ENCODE data around the gene ADARB2. TPM values are rescaled to one million over a fixed set of nuclear protein-coding genes. Genes with fewer than 3 reads are reported as not detected.
A peak's percentile ranks its signal among the peaks of the same experiment; 100 is the strongest.

Gene ADARB2
- total and polyA plus RNA-seq, 4 donors = 0.22 to 1.3 (median 0.55) TPM

GRCh38 chr10:1406132-1406966 is 331.0 kb downstream of the ADARB2 start:
- DNase-seq = peak in 1 of 3 donors; percentile 6

DNA sequence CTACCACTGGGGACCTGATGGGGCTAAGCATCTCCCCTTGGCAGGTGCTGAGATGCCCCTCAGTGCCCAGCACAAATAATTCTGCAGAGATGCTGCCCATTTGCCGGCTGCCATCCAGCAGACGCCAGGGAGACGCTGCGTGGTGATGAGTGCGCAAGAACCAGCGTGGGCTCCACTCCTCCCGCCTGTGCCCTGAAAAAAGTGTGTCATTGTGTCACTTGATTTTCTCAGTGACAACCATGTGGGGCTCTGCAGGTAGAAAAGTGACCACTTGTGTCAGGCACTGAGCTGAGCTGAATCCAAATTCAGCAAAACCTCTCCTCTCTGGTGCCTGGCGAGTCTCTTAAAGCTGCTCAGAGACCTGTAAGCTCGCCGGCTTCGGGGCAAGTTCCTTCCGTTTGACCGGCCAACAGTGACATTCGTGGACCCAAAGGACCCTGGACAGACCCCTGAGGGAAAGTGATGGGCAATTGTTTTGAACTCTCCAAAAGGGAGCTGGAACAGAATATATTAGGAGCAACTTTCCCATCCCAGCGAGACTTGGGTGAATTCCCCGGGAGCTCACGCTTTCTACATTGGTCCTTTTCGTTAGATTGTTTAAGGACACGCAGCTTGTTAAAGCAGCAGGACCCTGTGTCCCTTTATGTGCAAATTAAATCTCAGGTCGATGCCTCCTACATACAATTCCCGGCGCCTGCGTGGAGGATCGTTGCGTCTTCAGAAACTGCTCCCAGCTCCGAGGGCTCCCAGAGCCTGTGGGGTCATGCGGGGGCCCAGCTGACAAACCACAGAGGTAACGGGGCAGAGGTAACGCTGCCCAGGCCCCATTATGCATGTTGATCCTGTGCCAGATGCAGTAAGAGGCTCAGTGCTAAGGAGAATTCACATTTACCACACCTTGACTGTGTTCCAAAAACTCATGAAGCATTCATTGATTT is 332.7 kb downstream of the ADARB2 start:
- no peak for ATAC-seq (ENCODE audit: insufficient read depth, low FRiP score)
- Histone ChIP-seq H3K27ac (ENCODE audit: low read depth in 1 of 2, low read length in 1 of 2) (no peak overlapping the region), H3K9me3 (ENCODE audit: control insufficient read depth in 4 of 4, insufficient read depth in 3 of 4, low read length in 3 of 4) (no peaks in the 10 kb centered on the region), H3K9ac (ENCODE audit: insufficient read depth in 1 of 2, low read length in 2 of 2) (no peak overlapping the region), H3K4me1 (ENCODE audit: control insufficient read depth in 5 of 5, insufficient read depth in 5 of 5, low read length in 5 of 5) (peaks cover 0 to 5% (median 0%) of the 10 kb centered on the region in 5 donors), H3K36me3 (ENCODE audit: control insufficient read depth in 4 of 4, insufficient read depth in 4 of 4, low read length in 4 of 4) (no peaks in the 10 kb centered on the region), H3K4me3 (no peak overlapping the region), H3K27me3 (ENCODE audit: control insufficient read depth in 3 of 3, insufficient read depth in 3 of 3, low read length in 2 of 3) (no peaks in the 10 kb centered on the region)
- TF ChIP-seq, protein P1, sequence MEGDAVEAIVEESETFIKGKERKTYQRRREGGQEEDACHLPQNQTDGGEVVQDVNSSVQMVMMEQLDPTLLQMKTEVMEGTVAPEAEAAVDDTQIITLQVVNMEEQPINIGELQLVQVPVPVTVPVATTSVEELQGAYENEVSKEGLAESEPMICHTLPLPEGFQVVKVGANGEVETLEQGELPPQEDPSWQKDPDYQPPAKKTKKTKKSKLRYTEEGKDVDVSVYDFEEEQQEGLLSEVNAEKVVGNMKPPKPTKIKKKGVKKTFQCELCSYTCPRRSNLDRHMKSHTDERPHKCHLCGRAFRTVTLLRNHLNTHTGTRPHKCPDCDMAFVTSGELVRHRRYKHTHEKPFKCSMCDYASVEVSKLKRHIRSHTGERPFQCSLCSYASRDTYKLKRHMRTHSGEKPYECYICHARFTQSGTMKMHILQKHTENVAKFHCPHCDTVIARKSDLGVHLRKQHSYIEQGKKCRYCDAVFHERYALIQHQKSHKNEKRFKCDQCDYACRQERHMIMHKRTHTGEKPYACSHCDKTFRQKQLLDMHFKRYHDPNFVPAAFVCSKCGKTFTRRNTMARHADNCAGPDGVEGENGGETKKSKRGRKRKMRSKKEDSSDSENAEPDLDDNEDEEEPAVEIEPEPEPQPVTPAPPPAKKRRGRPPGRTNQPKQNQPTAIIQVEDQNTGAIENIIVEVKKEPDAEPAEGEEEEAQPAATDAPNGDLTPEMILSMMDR (IDR thresholded peaks at IDR 0.05; ENCODE audit: control extremely low read depth, extremely low read depth) = no peak
- peak in 1 of 3 donors; percentile 9 for DNase-seq
- 87 to 91% methylated on average over 29 of the region's 29 CpGs for WGBS, 2 donors

More at GRCh38 chr10:1406132-1406966, 331.0 kb downstream of the ADARB2 start:
- peaks cover 0 to 2% (median 0%) of the 10 kb centered on the region in 4 donors for H3K9me3 ChIP-seq (ENCODE audit: control insufficient read depth in 4 of 4, insufficient read depth in 3 of 4, low read length in 3 of 4)
- no peak overlapping the region for H3K4me3 ChIP-seq
- no peaks in the 10 kb centered on the region for H3K36me3 ChIP-seq (ENCODE audit: control insufficient read depth in 4 of 4, insufficient read depth in 4 of 4, low read length in 4 of 4)
- H3K4me1 ChIP-seq (ENCODE audit: control insufficient read depth in 5 of 5, insufficient read depth in 5 of 5, low read length in 5 of 5) = no peaks in the 10 kb centered on the region
- no peaks in the 10 kb centered on the region for H3K27me3 ChIP-seq (ENCODE audit: control insufficient read depth in 3 of 3, insufficient read depth in 3 of 3, low read length in 2 of 3)
- ATAC-seq (ENCODE audit: insufficient read depth, low FRiP score) = no peak
- TF ChIP-seq, protein P1 (IDR thresholded peaks at IDR 0.05; ENCODE audit: control extremely low read depth, extremely low read depth) = no peak
- H3K27ac ChIP-seq (ENCODE audit: low read depth in 1 of 2, low read length in 1 of 2) = no peak overlapping the region
- H3K9ac ChIP-seq (ENCODE audit: insufficient read depth in 1 of 2, low read length in 2 of 2) = no peak overlapping the region
- 76 to 86% methylated on average over 14 of the region's 14 CpGs for WGBS, 2 donors

- 66 to 72% methylated on average over 18 of the region's 18 CpGs for WGBS, 2 donors
- DNase-seq = peak in 1 of 3 donors; percentile 9
These were observed 333.6 kb downstream of the ADARB2 start for GRCh38 chr10:1403508-1404322.

More at GRCh38 chr10:1403508-1404322, 333.6 kb downstream of the ADARB2 start:
- Histone ChIP-seq H3K4me1 (ENCODE audit: control insufficient read depth in 5 of 5, insufficient read depth in 5 of 5, low read length in 5 of 5) (peaks cover 0 to 5% (median 0%) of the 10 kb centered on the region in 5 donors), H3K27ac (ENCODE audit: low read depth in 1 of 2, low read length in 1 of 2) (no peak overlapping the region), H3K9ac (ENCODE audit: insufficient read depth in 1 of 2, low read length in 2 of 2) (no peak overlapping the region), H3K27me3 (ENCODE audit: control insufficient read depth in 3 of 3, insufficient read depth in 3 of 3, low read length in 2 of 3) (no peaks in the 10 kb centered on the region), H3K4me3 (no peak overlapping the region), H3K9me3 (ENCODE audit: control insufficient read depth in 4 of 4, insufficient read depth in 3 of 4, low read length in 3 of 4) (no peaks in the 10 kb centered on the region), H3K36me3 (ENCODE audit: control insufficient read depth in 4 of 4, insufficient read depth in 4 of 4, low read length in 4 of 4) (no peaks in the 10 kb centered on the region)
- TF ChIP-seq, protein P1 (IDR thresholded peaks at IDR 0.05; ENCODE audit: control extremely low read depth, extremely low read depth) = no peak
- no peak for ATAC-seq (ENCODE audit: insufficient read depth, low FRiP score)
